HFF-Myc (cell line): Measurements from ENCODE around the gene UNCX.

Experiments
- DNase-seq: peaks from one replicate; pipeline ENCODE4 v3.0.0-alpha.2; 2011; ENCODE audit warnings: low read depth; ENCODE audit errors: extremely low read depth
- H3K4me3 ChIP-seq: replicated peaks from 2 replicates; pipeline ENCODE4 v1.5.1; 2011; ENCODE audit warnings: low read depth, mild to moderate bottlenecking, control low read depth, low read length
- TF ChIP-seq, protein P1 (sequence below): IDR thresholded peaks from 2 replicates; pipeline ENCODE4 v1.5.1; 2012; ENCODE audit warnings: mild to moderate bottlenecking, low read depth, low read length, control low read depth; ENCODE audit errors: missing control alignments

Gene UNCX

DNA sequence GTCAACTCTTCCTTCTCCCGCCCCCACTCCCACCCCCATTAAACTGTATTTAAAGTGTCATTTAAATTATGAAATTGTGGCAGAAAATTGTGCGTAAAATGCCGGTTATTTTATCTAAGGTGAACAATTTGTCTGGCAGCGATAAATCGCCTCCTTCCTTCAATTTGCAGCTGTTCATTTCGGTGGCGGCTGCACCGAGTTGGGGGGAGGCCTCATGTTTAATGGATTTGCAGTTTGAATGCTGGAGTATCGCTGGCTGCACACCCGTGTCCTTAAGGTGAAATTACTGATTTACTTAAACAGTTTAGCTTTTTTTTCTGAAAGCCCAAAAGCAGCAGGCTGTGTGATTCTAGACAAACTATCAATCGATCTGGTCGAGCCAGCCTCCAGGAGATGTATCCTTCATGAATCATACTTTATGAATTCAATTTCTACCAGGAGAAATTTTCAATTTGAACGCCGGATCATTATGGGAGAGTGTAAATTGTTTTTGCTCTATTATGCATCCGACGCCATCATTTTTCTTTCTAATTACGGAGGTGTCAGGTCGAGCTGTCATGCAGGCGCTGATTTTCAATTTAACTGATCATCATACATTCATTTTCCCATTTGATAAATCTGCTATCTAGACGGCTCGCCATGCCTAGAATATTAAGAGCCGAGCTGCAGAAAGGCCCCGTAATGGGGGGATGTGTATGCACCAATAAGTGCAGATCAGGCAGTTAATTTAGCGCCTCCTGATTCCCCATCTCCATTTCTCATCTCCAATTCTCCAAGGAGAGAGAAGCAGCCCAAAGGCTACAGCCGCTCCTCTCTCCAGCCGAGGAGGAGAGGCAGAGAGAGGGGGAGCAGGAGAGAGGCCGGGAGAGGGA lies 6.5 kb downstream of the UNCX start:
- no peak overlapping the region for H3K4me3 ChIP-seq
- DNase-seq, result no peak
- TF ChIP-seq, protein P1, sequence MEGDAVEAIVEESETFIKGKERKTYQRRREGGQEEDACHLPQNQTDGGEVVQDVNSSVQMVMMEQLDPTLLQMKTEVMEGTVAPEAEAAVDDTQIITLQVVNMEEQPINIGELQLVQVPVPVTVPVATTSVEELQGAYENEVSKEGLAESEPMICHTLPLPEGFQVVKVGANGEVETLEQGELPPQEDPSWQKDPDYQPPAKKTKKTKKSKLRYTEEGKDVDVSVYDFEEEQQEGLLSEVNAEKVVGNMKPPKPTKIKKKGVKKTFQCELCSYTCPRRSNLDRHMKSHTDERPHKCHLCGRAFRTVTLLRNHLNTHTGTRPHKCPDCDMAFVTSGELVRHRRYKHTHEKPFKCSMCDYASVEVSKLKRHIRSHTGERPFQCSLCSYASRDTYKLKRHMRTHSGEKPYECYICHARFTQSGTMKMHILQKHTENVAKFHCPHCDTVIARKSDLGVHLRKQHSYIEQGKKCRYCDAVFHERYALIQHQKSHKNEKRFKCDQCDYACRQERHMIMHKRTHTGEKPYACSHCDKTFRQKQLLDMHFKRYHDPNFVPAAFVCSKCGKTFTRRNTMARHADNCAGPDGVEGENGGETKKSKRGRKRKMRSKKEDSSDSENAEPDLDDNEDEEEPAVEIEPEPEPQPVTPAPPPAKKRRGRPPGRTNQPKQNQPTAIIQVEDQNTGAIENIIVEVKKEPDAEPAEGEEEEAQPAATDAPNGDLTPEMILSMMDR, result no peak

DNA sequence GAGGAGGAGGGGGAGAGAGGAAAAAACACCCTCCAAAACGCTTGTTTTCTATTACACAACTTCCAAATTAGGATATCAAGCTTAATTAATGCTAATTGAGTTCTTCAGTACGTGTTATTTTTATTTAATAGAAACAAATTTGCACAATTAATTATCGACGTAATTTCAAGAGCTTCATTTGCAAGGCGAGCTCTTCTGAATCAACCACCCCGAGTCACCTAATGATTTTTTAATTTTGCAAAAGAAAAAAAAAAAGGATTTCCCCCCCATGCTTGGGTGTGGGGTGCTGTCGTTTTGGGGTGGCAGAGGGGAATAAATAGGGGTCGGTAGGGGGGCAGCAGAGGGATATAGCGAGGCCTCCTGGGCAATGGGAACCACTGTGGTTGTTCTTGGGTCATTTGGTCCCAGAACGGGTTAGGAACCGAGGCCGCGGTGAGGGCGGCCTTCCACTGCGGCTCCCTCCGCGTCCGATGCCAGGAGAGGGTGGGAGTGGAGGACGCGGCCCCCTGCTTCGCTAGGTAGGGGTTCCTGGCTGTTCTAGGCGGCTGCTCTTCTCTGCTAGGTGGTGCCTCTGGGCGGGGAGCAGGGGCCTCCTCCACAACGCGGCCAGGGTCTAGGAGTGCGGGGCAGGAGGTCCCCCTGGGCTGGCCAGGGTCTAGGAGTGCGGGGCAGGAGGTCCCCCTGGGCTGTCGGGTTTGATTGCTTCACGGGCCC lies 7.3 kb downstream of the UNCX start:
- H3K4me3 ChIP-seq, result no peak overlapping the region
- DNase-seq, result no peak
- TF ChIP-seq, protein P1, result no peak

DNA sequence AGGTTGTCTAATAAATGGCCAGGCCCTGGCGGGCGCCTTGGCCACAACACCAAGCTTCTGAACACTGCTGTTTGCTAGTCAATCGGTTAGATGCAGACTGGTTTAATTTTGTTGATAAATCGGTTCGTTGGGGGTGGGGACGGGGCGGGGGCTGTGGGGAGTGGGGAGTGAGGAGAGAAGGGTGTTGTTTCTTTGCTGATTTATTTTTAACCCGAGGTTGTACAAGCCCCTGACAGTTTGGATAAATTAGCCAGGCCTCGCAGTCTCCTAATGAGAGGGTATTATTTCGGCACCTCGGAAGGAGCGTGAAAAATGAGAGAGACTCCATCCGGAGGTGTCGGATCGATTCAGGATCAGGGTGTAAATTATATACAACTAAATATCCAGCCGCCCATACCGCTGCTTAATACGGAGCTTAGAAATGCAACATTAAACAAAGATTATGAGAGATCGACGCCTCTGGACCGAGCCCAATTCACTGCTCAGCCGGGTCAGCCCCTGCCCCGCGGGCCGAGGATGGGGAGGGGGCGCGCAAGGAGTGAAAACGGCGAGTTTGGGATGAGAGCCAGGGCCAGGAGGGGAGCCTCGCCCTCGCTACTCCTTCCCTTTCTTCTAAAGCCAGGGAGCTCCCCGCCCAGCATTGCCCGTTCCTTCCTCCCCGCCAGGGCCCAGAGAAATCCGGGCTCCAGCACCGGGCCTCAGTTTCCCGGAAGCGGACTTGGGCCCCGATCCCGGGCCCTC lies 8.0 kb downstream of the UNCX start:
- TF ChIP-seq, protein P1, result no peak
- no peak overlapping the region for H3K4me3 ChIP-seq
- no peak for DNase-seq

DNA sequence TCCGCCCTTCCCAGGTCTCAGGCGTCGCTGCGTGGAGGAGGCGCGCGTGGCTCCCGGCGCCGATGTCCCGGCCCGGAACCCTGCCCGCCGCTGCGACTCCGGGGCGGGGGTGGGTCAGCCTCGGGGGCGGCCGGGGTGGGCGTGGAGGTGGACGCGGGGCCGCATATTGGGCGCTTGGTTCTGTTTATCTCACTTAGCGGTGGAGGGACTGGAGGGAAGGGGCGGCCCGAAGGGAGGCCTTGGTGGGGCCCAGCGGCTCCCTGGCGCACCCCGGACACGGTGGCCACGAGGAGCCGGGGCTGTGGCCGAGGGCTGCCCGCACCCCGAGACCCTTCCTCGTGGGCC lies 8.6 kb downstream of the UNCX start:
- TF ChIP-seq, protein P1, result no peak
- DNase-seq, result no peak
- no peak overlapping the region for H3K4me3 ChIP-seq

DNA sequence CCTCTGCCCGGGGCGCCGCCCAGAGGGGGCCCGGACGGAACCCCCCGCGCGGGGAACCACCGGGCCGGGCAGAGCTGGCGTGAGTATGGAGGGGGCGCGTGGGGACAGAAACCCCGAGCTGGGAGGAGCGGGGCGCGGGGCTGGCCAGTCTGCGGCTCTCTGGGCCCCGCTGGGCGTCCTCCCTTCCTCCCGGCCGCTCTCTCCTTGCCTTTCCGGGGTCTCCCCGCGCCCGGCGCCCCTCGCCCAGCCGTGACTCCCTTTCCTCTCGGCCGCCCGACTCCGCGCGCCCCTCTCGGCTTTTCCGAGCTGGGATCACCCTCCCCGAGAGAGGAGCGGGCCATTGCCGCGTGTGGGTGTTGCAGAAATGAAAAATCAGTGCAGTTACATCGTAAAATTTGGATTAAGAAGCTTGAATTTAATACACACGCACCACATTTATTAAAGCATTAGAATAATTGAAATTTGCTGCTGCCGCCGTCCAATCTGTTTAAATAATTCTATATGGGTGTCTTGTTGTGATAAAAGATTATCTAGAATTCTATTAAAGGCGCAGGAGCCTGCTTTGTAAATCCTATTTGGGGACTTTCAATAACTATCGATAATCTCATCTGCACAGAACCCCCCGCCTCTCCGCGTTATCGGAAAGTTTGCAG lies 9.1 kb downstream of the UNCX start:
- no peak for DNase-seq
- TF ChIP-seq, protein P1, result no peak
- H3K4me3 ChIP-seq, result no peak overlapping the region

DNA sequence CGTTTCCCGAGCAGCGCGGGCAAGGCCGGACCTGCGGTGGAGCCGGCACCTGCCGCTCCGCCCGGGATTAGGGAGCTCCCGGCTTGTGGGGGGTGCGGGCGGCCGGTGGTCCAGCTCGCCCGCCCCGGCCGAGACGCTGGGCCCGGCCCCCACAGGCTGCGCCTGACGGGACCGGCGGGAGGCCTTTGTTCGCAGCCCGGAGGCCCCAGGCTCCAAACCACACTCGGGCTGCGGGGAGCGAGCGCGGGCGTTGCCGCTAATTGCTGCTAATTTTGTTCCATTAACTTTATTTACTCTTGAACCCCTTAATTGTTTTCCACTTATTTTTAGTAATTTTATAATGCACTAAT lies 9.6 kb downstream of the UNCX start:
- H3K4me3 ChIP-seq, result no peak overlapping the region
- TF ChIP-seq, protein P1, result no peak
- DNase-seq, result no peak
